Activated CD4-positive, CD25-positive, alpha-beta regulatory T cell treated with anti-CD3 and anti-CD28 coated beads, Interleukin-2, amount 50 U/mL, for 16 hours (primary cell): ENCODE data around the gene C17orf50.

Experiments
- DNase-seq: peaks from one replicate; pipeline ENCODE4 v3.0.0-alpha.2; 2020; ENCODE audit warnings: low read depth, low spot score

Gene C17orf50

DNA sequence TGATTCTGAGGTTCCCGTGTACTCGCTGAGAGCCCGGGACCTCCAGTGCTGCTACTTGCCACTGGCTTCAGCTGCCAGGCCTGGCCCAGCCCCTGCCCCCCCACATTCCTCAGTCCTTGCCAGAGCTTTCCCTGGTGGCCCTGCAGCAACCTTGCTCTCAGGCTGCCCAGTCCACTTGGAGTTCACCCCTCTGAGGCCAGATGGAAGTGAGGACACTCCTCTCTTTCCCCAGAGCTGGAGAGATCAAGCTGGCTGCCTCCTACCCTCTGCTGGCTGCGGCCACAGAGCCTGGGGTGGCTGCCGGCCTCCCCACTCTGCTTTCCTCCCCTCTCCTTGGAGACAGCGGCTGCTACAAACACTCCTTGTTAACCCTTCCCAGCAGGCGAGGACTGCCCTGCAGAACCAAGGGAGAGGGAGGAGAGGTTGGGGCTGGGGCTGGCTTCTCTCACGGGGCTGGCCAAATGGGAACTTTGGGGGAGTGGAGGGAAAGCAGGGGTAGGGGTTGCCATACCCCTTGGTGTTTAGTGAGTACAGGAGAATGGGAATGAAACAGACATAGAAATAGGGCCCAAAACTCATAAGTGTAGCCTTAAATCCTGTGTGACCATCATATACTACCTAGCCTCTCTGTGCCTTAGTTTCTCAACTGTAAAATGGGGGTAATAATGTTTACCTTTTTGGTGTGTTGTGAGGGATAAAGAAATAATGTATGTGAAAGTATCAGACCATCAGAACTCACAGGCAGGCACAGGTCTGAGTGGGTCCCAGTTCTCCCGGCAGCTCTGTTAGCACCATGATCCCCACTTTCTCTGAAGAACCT, 7.5 kb upstream of the C17orf50 start, which contains the start of gene GAS2L2:
TSS of gene GAS2L2 (minus strand) at position 295 of the 820 bp plus-strand sequence. CDS start 389 bp downstream, outside the sequence.
- no peak for DNase-seq

DNA sequence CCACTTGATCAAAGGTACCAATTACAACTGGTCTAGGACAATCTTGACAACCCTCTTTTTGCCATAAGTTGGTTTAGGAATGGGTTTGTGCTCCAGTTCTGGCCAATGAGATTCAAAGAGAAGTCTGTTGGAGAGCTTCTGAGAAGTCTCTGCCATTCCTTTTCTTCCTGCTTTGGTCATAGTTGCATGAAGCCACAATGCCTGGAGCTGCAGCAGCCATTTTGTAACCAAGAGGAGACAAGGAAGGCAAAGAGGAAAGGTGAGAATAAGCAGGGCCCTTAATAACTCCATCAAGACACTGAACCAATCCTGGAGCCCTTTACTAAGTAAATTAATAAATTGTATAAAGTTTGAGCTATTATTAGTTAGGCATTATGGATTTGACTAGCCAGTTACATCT, 3.4 kb upstream of the C17orf50 start:
- DNase-seq = no peak

DNA sequence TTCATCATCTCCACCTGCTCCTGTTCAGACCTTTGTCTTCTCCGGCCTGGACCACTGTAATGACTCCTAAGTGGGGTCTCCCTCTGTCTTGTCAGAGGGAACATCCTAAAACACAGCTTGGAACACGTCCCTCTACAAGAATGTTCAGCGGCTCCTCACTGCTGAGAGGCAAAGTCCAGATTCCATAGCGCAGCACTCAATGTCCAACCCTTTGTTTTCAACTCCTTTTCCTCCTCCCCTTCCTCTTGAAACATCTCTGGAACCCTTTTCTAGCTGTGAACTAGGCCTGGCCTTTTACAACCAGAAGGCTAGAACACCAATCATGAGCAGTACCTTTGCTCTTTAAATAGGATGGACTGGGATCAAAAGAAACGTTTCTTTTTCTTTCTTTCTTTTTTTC, 914 bp downstream of the C17orf50 start:
- no peak for DNase-seq

DNA sequence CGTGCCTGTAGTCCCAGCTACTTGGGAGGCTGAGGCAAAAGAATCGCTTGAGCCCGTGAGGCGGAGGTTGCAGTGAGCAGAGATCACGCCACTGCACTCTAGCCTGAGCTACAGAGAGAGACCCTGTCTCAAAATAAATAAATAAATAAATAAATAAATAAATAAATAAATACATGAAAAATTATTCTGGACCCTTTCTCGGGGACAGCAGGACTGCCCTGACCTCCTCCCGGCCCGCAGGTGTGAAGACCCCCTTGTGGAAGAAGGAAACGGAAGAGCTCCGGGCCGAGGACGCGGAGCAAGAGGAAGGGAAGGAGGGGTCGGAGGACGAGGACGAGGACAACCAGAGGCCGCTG, 3.1 kb downstream of the C17orf50 start:
- DNase-seq = no peak

DNA sequence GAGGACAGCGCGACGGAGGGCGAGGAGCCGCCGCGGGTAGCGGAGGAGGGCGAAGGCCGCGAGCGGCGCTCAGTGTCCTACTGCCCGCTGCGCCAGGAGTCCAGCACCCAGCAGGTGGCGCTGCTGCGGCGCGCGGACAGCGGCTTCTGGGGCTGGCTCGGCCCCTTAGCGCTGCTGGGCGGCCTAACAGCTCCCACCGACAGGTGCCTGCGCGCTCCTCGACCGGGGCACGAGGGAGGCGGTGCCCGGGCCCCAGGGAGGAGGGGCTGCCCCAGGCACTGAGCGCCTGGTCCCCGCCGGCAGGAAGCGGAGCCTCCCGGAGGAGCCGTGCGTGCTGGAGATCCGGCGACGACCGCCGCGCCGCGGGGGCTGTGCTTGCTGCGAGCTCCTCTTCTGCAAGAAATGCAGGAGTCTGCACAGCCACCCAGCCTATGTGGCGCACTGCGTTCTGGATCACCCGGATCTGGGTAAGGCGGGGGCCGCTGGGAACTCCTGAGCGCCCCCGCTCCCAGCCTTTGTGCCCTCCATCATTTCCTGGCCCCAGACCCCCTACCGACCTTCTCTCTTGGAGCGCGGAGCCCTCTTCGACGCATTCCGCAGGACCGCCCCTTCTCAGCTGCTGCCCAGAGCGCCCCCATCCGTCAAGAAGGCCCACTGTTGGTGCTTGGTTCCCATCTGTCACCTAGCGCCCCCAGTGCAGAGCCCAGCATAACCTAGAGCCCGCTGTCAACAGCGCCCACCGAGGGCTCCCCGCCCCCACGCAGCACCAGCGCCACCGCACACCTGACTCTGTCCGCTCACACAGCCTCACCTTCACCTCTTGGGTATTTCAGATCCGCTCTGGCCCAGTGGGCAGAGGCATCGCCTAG, 3.7 kb downstream of the C17orf50 start:
- peak; percentile 65 for DNase-seq

DNA sequence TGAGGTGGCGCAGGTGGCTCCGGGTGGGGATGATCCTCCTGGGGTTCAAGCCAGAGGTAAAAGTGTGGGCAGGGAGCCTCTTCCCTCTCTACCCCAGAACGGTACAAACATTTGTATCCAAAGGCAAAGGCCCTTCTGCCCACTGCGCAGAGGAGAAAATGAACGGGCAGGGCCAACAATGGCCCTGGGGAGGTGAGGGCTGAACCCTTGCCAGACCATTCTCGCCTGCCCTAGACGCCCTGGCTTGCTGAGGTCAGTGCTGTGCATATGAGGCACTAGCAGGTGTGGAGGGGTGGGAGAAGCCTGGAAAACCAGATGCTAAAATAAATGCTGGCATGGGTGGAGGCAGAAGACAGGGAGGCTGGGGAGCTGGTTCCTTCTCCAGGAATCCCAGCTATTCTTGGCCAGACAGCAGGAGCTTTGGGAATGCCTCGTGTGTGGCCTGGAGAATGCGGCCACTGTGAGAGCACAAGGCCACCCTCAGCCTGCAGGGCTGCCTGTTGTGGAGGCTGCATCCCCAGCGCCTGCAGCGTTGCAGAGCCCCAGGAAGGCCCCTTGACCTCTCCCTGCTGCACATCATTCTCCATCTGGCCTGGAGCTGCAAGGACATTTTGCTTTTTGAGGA, 4.5 kb downstream of the C17orf50 start:
- no peak for DNase-seq

DNA sequence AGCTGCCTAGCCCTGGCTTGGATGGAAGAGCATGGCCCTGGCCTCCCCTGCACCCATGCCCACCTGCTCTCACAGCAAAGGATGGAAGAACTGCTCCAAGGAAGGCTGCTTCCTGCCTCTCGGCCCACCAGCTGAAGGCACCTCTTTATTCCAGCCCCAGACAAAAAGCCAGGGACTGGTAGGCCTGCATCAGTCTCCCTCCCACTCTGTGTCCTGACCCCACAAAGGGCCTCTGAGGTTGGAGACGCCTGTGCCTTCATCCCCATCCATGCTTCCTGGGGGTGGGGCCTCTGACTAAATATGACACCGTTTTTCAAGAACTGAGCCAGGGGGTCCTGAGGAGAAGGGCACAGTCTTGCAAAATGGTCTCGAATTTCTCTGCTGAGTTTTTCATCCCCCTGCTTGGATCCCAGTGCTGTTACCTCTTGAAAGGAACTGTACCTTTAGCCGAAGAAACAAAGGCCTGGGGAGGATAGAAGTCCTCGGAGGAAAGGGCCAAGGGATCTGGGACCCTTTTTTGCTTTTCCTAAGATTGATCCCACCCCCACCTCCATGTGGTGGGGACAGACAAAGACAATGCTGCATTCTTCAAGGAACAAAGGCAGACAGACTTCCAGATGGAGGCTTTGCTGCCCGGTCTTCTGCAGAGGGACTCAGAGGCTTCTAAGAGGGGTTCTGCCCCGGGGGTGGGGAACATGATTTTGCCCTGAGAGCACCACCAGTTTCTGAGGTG, 5.2 kb downstream of the C17orf50 start:
- DNase-seq = no peak

DNA sequence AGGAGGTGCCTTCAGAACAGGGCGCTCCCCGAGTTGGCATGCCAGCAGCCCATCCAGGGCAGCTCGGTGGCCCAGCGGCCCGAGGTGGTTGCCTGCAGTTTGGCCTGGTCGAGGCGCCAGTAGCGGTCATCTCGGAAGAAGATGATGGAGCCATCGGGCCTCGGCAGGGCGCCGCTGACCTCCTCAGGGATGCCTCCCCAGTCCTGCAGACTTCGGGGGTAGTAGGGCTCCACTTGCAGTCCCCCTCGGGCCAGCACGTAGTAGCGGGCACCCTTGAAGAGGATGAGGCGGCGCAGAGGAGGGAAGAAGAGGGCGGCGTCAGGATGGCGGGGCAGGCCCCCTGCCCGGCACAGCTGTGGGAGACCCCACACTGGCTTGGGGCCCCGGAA, 5.8 kb downstream of the C17orf50 start:
- no peak for DNase-seq

DNA sequence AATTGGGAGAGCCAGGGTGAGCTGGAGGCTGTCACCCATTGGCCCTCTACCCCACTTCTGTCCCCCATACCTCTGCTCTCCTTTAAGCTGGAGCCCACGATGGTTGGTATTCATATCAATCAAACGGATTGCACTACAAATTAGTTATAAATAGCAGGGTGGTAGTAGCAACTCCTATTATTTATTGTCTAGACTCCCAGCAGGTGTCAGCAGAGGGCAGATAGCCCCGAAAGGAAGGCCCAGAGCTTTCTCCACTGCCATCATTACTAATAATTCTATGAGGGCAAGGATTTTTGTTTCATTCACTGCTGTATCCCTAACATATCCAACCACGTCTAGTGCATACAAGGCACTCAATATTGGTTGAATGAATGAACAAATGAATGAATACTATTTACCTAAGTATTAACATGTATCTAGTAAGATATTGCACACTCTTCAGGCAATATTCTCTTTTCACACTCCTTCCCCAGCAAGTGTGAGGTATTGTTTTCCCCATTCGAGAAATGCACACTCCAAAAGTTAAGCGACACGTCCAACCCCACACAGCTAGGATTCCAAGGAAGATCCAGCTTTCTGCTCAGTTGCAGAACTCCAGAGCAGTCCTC, 6.3 kb downstream of the C17orf50 start:
- DNase-seq = no peak

DNA sequence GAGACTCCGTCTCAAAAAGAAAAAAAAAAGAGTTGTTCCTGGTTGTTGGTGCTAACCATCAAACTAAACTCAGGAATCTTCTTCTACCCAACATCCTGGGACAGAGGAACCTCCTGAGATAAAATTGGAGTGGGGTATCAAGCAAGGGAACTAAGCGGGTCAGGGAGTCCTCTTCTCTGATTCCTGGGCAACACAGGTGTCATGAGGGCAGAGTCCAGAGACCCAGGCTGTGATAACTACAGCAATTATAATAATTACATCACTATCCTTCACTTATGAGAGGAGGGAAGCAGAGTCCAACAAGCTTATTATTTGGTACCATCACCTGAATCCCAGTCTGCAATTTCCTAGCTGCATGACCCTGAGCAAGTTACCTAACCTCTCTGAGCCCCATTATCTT, 8.1 kb downstream of the C17orf50 start:
- DNase-seq = no peak

DNA sequence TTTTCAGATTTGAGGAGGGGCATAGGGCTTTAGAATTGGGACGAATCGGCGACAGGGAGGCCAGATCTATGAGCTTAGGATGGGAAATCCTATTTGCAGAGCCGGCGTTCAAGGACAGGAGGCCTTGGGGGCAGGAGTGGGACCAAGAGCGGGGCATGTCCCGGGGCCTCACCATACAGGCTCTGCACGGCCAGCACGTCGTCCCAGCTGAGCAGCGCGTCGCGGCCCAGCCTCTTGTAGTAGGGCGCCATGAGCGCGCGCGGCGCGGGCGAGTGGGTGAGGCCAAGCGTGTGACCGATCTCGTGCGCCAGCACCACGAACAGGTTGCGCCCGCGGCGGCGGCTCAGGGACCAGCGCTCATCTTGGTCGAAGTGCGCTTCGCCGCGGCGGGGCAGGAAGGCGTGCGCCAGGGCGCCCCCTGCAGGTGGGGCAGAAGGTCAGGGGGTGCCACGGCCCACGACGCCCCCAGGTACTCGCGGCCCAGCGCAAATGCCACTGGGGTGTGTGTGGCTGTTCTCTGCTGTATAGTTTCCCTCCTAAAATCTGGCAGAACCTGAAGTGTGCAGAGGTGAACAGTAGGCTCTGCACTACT, 9.3 kb downstream of the C17orf50 start:
- no peak for DNase-seq

DNA sequence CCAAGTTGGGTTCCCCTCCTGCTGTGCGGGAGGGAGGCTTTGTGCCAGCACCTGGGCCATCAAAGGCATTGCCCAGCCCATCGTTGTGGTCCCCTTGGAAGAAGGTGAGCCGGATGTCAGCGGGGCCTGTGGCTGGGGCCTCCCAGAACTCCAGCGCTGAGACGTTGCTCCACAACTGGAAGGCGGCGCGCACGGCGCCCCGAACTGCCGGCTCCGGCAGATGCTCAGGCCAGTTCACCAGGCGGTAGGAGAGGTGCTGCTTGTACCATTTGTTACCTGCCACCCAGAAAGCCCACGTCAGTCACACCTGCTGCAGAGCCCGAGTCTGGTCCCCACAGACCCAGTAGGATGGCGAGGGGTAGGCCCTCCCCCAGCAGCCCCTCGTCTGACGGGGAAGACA, 12.4 kb downstream of the C17orf50 start:
- no peak for DNase-seq

DNA sequence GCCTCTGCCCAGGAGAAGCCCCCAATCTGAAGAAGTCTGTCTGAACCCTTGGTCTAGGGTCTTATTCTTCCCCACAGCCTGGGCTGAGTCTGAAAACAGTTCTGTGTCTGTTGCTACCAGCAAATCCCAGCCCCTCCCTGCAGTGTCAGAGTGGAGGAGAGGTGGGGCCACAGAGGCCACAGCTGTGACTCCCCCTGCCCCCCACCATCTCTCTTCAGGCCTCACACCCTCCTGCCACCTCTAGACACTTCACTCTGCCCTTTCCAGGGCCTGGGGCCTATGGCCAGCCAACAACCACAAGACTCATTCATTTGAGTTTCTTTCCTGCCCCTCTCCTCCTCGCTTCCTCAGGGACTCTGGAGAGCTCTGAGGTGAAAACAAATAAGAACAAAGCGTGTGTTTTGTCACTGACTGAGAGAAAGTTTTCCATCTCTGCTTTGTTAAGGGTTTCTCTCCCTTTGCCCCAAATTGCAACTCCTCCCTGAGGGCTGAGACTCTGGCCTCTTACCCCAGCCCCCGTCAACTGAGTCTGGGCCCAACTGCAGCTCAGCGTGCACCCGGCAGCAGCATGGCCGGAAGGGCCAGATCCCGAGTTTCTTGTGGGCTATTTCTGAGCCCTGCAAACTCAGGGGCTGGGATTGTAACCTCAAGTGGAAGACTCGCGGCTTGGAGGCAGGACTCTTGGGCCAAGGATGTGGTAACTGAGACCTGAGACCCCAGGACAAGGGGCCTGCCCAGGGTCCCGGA, 13.2 kb downstream of the C17orf50 start:
- no peak for DNase-seq

DNA sequence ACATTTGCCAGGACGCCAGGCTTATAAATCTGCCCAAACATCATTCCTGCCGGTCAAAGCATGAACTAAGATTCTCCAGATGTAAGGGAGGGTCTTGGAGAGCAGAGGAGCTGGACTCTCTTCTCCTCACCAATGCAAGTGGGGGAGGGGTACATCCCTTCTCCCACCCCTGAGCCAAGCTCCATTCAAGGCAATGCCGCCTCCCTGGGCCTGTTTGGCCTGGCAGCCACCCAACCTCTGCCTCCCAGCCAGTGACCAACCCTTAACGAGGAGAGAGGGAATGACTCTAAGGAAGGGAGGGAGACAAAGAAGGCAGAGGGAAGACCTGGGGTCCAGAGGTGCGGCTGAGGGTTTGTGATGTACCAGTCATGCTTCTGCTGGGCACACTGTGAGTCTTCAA, 13.8 kb downstream of the C17orf50 start:
- no peak for DNase-seq

DNA sequence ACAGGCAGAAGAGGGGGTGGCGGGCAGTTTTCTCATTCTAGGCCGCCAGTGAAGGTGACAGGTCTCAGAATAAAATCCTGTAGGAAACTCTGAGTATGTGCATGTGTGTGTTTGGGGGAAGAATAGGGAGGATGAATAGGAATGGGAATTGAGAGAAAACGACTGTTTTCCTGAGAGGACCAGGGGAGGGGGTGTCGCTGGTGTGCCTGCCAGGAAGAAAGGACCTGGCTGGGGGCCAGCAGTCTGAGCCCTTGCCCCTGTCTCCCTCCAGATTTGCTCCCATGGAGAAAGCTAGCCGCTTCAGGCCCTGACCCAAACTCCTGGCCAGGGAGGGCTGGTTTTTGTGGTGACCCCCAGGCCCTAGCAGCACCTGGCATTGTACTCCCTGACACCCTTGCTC, 14.4 kb downstream of the C17orf50 start:
- DNase-seq = no peak

DNA sequence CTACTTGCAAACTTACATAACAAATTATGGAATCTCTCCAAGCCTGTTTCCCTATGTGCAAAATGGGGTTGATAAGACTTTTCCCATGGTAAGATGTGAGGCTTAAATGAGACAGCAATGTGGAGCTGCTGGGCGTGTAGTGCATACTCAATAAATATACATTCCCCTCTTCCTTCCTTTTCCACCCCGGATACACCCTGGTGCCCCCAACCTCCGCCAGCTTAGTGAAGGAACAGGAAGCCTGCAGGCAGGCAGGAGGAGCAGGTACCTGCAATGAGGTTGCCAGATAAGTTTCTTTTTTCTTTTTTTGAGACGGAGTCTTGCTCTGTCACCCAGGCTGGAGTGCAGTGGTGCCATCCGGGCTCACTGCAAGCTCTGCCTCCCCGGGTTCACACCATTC, 14.9 kb downstream of the C17orf50 start:
- no peak for DNase-seq

DNA sequence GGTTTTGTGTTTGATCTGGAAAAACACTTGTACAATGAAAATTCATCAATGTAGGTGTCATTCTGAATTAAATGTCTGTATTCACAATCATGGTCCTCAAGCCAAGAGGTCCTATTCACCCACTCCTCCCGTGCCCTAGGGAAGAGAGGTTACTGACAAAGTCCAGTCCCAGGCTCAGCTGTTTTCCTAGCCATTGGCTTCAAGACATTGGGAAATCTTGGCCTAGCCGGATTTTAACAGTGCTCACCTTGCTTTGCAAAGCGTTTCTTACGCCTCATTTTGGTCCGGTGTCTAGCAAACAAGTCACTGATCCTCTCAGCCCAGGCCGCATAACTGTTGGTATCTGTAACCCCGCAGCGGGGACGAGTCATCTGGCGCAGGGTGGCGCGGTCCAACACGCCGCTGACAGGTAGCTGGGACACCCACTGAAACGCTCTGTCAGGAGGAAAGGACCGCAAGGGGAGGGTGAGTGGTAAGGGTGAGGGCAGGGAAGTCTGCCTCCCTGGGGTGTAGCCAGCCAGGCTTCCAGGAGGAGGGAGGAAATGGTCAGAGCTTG, 18.0 kb downstream of the C17orf50 start:
- DNase-seq = no peak

DNA sequence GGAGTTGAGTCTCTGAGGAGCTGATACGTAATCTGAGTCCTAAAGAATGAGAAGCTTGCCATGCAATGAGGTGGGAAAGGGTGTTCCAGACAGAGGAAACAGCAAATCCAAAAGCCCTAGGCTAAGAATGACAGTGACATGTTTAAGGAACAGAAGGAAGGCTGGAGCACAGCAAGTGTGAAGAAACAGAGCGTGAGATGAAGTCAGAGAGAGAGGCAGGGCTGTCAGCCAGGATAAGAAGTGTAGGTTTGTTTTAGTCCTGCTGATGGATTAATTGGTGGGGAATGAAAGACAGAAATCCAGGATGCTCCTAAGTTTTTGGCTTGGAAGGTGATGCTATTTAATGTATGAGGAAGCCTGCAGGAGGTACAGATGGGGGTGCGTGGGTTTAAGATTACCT, 20.3 kb downstream of the C17orf50 start:
- no peak for DNase-seq

DNA sequence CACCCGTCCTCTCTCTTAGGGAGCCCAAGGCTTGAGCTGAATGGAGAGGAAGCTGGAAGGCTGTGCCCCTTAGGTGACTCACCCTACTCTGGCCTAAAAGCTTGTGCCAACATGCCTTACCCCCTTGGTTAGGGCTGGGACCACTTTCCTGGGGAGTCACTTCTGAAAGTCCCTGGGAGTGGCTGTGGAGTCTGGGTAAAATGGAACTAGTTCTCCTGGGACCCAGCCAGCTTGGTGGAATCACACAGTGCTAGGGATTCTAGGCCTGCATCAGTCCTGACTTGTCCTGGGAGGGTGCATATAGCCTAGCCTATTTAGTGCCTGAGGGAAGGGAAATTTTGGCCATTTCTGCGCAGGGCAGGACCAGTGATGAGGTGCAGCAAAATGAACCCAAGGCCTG, 24.2 kb downstream of the C17orf50 start:
- no peak for DNase-seq

DNA sequence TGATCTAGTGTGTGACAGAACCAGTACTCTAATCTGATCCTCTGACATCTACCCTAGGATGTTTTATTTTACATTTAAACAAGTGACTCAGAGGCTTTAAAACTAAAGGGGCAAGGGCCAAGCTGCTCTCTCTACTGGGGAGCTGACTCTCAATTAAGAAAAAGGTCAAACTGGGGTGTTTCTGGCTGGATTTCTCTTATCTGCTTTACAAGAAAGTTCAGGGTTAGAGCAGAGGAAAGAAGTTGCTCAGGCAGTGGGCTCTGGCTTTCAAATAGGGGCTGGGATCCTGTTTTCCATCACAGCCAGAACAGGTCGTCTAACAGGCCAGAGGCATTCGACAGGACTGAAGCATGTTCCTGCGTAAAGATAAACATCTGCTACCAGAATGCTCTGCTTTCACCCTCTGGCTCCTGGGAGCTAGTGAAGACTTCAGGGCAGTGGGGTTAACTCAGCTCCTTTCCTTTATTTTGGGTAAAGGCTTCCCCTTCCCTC, 26.3 kb downstream of the C17orf50 start:
- DNase-seq = no peak
